ENCODE measurements around the gene CEP112.
A peak's percentile ranks its signal among the peaks of the same experiment; 100 is the strongest.
"Not testable (repeated sequence)": the region's sequence is repeated elsewhere in the genome, so short reads cannot be mapped to it uniquely, and the experiment has no call there.

CEP112 gene

GRCh38 chr17:65785109-65785508, 406.8 kb downstream of the CEP112 start:
- no peak for TF ChIP-seq ZFX (IDR thresholded peaks at IDR 0.05; ENCODE audit: borderline replicate concordance)
- TF ChIP-seq CTCF (IDR thresholded peaks at IDR 0.05) = no peak
- peak overlapping the region; percentile 45 for H3K27ac ChIP-seq

- H3K27ac ChIP-seq = 0 out of 2 replicates have a peak overlapping the region, but pooled peaks have one; percentile 45
- TF ChIP-seq ZFX (IDR thresholded peaks at IDR 0.05; ENCODE audit: borderline replicate concordance) (no peak), CTCF (IDR thresholded peaks at IDR 0.05) (no peak)
These were observed 408.0 kb downstream of the CEP112 start for GRCh38 chr17:65783845-65784334.

- not testable (repeated sequence) for H3K27ac ChIP-seq
These were observed 409.7 kb downstream of the CEP112 start for GRCh38 chr17:65782104-65782706.

- TF ChIP-seq ZFX (IDR thresholded peaks at IDR 0.05; ENCODE audit: borderline replicate concordance) (no peak), CTCF (IDR thresholded peaks at IDR 0.05) (no peak)
- no peak overlapping the region for H3K27ac ChIP-seq
These were observed 411.8 kb downstream of the CEP112 start for GRCh38 chr17:65780111-65780510.

GRCh38 chr17:65776890-65777289, 415.0 kb downstream of the CEP112 start:
- TF ChIP-seq CTCF (IDR thresholded peaks at IDR 0.05) (no peak), ZFX (IDR thresholded peaks at IDR 0.05; ENCODE audit: borderline replicate concordance) (no peak)

GRCh38 chr17:65774787-65775186, 417.1 kb downstream of the CEP112 start:
- no peak overlapping the region for H3K27ac ChIP-seq
- TF ChIP-seq ZFX (IDR thresholded peaks at IDR 0.05; ENCODE audit: borderline replicate concordance) = no peak
- no peak for TF ChIP-seq CTCF (IDR thresholded peaks at IDR 0.05)

More at GRCh38 chr17:65776890-65777289, 415.0 kb downstream of the CEP112 start:
- H3K27ac ChIP-seq = no peak overlapping the region

- H3K27ac ChIP-seq = no peak overlapping the region
- TF ChIP-seq ZFX (IDR thresholded peaks at IDR 0.05; ENCODE audit: borderline replicate concordance) = no peak
These were observed 418.9 kb downstream of the CEP112 start for GRCh38 chr17:65772989-65773388.

GRCh38 chr17:65771704-65772103, 420.2 kb downstream of the CEP112 start:
- no peak overlapping the region for H3K27ac ChIP-seq
- TF ChIP-seq ZFX (IDR thresholded peaks at IDR 0.05; ENCODE audit: borderline replicate concordance) = no peak
- no peak for TF ChIP-seq CTCF (IDR thresholded peaks at IDR 0.05)
